Suppressor macrophage treated with lipopolysaccharide for 1 hour (primary cell): Measurements from ENCODE around the gene IRS1.

Experiments
- DNase-seq, 3 donors: peaks; one replicate each; pipeline ENCODE4 v3.0.0-alpha.2; 2020 to 2022

Gene IRS1

DNA sequence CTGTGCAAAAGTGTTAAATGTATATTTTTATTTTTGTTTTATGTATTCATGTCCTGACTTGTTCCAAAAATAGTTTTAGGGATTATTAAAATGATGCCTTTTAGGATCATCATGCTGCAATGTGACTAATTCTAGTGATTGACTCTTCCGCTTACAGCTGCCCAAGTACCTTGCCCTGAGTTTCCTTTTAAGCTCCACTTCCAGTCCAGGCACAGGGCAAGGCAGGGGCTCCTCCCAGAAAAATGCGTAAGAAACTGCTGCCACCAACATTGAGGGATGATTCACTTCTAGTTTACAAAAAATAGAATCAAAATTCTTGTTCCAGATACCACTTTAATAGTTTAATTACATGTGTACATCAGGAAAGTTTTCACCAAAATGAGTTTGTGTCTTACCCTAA is 116.4 kb downstream of the IRS1 start:
- no peak for DNase-seq
